ENCODE results near the gene NPM3.
A peak's percentile ranks its signal among the peaks of the same experiment; 100 is the strongest.
"Not testable (repeated sequence)": the region's sequence is repeated elsewhere in the genome, so short reads cannot be mapped to it uniquely, and the experiment has no call there.

NPM3 gene

GRCh38 chr10:101803511-101803910 lies 20.3 kb upstream of the NPM3 start:
- no peak for DNase-seq

GRCh38 chr10:101797403-101798059 lies 14.3 kb upstream of the NPM3 start:
- DNase-seq, result no peak

GRCh38 chr10:101793526-101793925 lies 10.3 kb upstream of the NPM3 start:
- no peak for DNase-seq

GRCh38 chr10:101789686-101790085 lies 6.4 kb upstream of the NPM3 start:
- DNase-seq, result no peak

- not testable (repeated sequence) for DNase-seq
Measured at GRCh38 chr10:101789231-101789630, 6.0 kb upstream of the NPM3 start.

- no peak for DNase-seq
Measured at GRCh38 chr10:101785801-101786200, 2.6 kb upstream of the NPM3 start.

- no peak for DNase-seq
Measured at GRCh38 chr10:101784558-101784957, 1.3 kb upstream of the NPM3 start.

- no peak for DNase-seq
Measured at GRCh38 chr10:101783736-101784118, 481 bp upstream of the NPM3 start.

GRCh38 chr10:101781984-101782810 lies 1.0 kb downstream of the NPM3 start:
- DNase-seq, result no peak

- DNase-seq, result no peak
Measured at GRCh38 chr10:101781655-101781983, 1.6 kb downstream of the NPM3 start.

GRCh38 chr10:101780818-101781654 lies 2.2 kb downstream of the NPM3 start:
- DNase-seq, result peak; percentile 60 to 69

GRCh38 chr10:101780187-101780817 lies 2.9 kb downstream of the NPM3 start:
- no peak for DNase-seq

GRCh38 chr10:101779544-101780186 lies 3.6 kb downstream of the NPM3 start:
- peak; percentile 78 for DNase-seq

GRCh38 chr10:101778781-101779543 lies 4.3 kb downstream of the NPM3 start:
- peak; percentile 8 to 24 for DNase-seq

GRCh38 chr10:101778151-101778780 lies 5.0 kb downstream of the NPM3 start:
- DNase-seq, result no peak

- DNase-seq, result no peak
Measured at GRCh38 chr10:101777619-101778145, 5.6 kb downstream of the NPM3 start.

GRCh38 chr10:101776161-101776817 lies 7.0 kb downstream of the NPM3 start:
- DNase-seq, result no peak

- DNase-seq, result no peak
Measured at GRCh38 chr10:101775273-101776160, 7.7 kb downstream of the NPM3 start, which contains the start of gene FGF8. TSS of gene FGF8 (minus strand) at chr10:101776114. CDS start at chr10:101775900, 214 bp downstream.
